GM12875 (cell line): ENCODE results near the gene PLD4.
A peak's percentile ranks its signal among the peaks of the same experiment; 100 is the strongest.

ENCODE experiments used
- H3K4me3 ChIP-seq: one replicate; pipeline ENCODE4 v1.5.1; 2011; ENCODE audit warnings: low read depth, low read length, control low read depth
- CTCF ChIP-seq: IDR thresholded peaks from 2 replicates; pipeline ENCODE4 v1.5.1; 2011; ENCODE audit warnings: low read depth, mild to moderate bottlenecking, control low read depth, inconsistent platforms, low read length, moderate library complexity, borderline replicate concordance; ENCODE audit not compliant: insufficient read depth

Gene PLD4

DNA sequence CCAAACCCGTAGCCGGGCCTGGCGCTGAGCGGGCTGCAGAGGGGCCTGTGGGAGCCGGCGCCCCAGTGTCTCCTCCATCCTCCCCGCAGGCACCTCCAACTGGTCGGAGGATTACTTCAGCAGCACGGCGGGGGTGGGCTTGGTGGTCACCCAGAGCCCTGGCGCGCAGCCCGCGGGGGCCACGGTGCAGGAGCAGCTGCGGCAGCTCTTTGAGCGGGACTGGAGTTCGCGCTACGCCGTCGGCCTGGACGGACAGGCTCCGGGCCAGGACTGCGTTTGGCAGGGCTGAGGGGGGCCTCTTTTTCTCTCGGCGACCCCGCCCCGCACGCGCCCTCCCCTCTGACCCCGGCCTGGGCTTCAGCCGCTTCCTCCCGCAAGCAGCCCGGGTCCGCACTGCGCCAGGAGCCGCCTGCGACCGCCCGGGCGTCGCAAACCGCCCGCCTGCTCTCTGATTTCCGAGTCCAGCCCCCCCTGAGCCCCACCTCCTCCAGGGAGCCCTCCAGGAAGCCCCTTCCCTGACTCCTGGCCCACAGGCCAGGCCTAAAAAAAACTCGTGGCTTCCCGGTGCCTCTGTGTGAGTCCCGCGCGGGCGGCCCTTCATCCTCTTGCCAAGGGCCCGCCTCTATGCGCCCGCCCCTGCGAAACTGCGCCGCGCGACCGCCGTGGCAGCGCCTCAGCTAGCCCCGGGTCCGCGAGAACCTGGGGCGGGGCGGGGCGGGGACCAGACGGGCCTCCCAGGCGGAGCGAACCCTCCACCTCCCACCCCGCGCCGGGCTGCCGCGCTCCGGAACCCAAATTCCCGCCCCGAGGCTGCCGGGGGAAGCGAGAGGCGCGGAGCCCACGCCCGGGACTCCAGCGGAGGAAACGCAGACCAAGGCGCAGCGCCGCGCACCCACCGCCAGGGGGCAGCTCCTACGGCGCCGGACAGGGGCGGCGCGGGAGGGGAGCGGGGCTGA, 8.3 kb downstream of the PLD4 start:
- H3K4me3 ChIP-seq: peak overlapping the region; percentile 21
- peak; percentile 89 for TF ChIP-seq CTCF

DNA sequence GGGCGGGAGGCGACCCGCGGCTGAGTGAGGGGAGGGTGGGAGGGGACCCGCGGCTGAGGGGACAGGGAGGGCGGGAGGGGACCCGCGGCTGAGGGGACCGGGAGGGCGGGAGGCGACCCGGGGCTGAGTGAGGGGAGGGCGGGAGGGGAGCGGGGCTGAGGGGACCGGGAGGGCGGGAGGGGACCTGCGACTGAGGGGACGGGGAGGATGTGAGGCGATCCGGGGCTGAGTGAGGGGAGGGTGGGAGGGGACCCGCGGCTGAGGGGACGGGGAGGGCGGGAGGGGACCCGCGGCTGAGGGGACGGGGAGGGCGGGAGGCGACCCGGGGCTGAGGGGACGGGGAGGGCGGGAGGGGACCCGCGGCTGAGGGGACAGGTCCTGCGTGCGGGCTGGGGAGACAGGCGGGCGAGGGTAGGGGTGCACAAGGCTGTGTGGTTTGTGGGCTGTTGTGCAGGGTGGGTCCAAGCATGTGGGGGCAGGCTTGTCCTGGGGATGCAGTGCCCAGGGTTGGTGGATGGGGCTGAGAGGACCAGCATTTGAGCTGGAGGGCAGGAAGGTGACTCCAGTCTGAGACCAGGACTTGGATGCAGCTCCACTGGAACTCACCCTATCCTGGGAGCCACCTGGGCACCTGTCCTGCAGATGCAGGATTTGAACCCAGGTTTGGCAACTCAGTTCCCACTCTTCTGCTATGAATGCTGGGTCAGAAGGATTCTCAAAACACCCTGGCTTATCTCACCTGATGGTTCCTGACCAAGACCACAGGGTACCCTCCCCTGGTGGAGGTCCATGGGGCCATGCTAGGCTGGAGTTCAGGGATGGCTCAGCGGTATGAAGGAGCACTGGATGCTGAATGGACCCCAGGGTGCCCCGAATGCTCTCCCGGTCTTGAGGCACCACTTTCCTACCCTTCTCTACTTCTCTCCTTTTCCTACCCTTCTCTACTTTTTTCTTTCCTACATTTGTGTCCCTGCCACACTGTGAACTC, 9.4 kb downstream of the PLD4 start:
- TF ChIP-seq CTCF: no peak
- no peak overlapping the region for H3K4me3 ChIP-seq

- H3K4me3 ChIP-seq: no peak overlapping the region
- TF ChIP-seq CTCF: no peak
Measured at GRCh38 chr14:104935026-104935650, 10.5 kb downstream of the PLD4 start.

GRCh38 chr14:104935955-104936354, 11.3 kb downstream of the PLD4 start:
- no peak for TF ChIP-seq CTCF
- no peak overlapping the region for H3K4me3 ChIP-seq

DNA sequence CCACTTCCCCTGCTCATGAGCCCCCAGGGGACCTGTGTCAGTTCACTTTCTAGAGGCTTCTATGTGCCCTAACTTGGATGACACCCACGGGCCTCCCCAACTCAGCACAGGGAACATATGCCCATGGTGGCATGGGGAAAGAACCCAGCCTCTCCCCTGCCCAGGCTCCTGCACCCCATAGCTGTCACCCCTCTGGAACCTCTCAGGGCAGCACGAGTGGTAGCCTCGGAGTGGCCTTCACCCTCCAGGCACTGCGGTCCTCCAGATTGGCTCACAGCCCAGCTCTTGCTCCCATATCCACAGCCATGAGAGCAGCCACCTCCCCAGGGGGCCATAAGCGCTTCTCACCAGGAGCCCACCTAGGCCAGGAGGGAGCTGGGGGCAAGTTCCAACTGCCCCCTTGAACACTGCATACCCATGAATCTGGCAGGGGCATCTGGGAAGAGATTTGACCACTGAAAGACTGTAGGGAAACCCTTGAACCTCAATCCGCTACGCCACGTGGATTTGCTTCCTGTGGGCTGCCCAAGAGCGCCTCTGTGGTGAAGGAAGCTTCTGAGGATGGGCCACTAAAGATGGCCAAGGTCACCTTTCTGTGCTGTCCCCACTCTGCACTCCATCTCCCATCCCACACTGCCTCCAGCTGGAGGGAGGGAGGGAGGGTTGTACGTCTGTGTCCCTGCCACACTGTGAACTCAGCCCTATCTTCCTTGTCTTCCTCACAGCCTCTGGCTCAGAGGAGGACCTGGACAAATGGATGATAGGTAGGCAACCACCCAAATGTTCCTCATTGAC, 11.9 kb downstream of the PLD4 start:
- no peak for TF ChIP-seq CTCF
- no peak overlapping the region for H3K4me3 ChIP-seq

GRCh38 chr14:104937161-104937560, 12.5 kb downstream of the PLD4 start:
- no peak overlapping the region for H3K4me3 ChIP-seq
- TF ChIP-seq CTCF: no peak
